ENCODE measurements around the gene ADRA2A.

Gene ADRA2A

DNA sequence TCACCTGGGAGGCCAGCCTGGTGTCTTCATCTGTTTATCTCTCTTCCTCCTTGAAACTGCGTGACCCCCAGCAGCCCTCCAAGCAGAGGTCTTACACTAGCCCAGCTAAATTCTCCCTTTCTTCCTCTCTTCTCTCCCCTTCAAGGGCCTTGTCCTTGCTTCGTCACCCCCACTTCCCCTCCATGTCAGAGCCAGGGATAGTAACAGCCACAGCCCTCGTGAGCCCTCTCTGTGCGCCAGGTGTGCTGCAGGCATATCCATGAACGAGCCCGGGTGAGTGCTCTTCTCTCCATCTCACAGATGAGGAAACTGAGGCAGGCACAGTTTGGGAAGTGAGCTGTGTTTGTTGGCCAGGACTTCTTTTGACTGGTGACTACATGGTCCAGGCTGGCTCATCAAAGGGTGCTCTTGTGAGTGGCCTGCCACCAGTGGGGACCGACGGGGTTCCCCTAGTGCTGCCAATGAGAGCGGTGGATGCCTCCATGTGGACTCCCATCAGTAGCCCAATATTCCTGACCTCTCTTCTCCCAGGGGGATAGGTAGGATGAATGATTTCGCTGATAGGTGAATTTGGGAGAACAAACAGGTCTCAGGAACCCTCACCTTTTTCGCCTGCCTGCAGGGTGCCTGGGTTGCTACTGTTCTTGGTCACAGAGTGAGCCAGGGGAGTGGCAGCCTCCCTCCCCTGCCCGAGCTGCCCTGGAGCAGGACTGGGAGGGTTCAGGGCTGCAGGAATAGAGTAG, 38.1 kb downstream of the ADRA2A start:
- H3K4me3 ChIP-seq (ENCODE audit: low read depth, low read length): no peak overlapping the region
- no peak for DNase-seq (ENCODE audit: low read depth)
- TF ChIP-seq, protein P1, sequence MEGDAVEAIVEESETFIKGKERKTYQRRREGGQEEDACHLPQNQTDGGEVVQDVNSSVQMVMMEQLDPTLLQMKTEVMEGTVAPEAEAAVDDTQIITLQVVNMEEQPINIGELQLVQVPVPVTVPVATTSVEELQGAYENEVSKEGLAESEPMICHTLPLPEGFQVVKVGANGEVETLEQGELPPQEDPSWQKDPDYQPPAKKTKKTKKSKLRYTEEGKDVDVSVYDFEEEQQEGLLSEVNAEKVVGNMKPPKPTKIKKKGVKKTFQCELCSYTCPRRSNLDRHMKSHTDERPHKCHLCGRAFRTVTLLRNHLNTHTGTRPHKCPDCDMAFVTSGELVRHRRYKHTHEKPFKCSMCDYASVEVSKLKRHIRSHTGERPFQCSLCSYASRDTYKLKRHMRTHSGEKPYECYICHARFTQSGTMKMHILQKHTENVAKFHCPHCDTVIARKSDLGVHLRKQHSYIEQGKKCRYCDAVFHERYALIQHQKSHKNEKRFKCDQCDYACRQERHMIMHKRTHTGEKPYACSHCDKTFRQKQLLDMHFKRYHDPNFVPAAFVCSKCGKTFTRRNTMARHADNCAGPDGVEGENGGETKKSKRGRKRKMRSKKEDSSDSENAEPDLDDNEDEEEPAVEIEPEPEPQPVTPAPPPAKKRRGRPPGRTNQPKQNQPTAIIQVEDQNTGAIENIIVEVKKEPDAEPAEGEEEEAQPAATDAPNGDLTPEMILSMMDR (IDR thresholded peaks at IDR 0.05; ENCODE audit: insufficient read depth, low read depth, low read length, missing control alignments): no peak

DNA sequence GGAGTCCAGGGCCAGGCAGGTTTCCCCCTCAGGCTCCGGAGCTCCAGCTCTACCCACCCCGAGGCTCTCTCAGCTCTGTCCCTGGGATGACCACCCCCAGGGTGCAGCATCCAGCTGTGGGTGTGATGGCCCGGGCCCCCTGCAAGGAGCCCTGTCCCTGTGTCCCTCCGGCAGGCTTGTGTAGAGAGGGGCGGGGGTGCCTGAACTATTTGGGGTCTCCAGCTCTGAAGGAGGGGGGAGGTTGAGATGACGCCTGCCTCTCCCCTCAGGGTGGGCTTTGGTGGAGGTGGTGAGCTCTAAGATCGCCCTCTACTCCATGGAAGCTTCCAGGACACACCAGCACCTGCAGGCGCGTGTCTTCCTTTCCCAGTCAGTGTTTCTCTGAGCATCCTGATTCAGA, 39.4 kb downstream of the ADRA2A start:
- DNase-seq (ENCODE audit: low read depth): no peak
- TF ChIP-seq, protein P1 (IDR thresholded peaks at IDR 0.05; ENCODE audit: insufficient read depth, low read depth, low read length, missing control alignments): no peak
- no peak overlapping the region for H3K4me3 ChIP-seq (ENCODE audit: low read depth, low read length)

DNA sequence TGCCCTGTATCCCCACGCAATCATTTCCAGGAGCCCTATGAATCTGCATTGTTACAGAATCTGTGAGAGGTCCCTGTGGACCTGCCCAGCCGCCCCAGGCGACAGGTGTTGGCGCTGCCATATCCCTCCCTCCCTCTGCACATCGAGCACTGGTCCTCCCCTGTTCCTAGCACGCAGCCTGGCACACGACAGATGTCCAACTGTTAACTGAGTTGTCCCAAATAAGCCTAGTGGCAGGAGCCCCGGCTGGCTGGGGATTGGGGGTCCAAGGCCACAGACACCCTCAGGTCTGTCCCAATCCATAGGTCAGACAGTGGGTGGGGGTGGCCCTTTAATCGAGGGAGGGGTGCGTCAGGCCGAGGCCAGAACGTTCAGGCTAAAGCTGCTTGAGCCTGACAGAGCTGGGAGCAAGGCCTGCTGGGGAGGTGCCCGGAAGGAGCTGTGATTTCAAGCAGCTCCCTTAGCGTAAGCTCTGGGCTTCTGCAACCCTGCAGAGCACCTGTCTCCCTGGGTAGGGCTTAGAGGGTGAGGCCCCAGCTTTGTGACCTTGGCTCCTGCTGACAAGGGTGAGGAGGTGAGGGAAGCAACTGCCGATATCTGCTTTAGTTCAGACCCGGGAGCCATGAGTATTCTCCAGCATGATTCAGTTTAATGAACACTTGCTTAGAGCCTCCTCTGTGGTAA, 40.1 kb downstream of the ADRA2A start:
- DNase-seq (ENCODE audit: low read depth): no peak
- TF ChIP-seq, protein P1 (IDR thresholded peaks at IDR 0.05; ENCODE audit: insufficient read depth, low read depth, low read length, missing control alignments): no peak
- no peak overlapping the region for H3K4me3 ChIP-seq (ENCODE audit: low read depth, low read length)

DNA sequence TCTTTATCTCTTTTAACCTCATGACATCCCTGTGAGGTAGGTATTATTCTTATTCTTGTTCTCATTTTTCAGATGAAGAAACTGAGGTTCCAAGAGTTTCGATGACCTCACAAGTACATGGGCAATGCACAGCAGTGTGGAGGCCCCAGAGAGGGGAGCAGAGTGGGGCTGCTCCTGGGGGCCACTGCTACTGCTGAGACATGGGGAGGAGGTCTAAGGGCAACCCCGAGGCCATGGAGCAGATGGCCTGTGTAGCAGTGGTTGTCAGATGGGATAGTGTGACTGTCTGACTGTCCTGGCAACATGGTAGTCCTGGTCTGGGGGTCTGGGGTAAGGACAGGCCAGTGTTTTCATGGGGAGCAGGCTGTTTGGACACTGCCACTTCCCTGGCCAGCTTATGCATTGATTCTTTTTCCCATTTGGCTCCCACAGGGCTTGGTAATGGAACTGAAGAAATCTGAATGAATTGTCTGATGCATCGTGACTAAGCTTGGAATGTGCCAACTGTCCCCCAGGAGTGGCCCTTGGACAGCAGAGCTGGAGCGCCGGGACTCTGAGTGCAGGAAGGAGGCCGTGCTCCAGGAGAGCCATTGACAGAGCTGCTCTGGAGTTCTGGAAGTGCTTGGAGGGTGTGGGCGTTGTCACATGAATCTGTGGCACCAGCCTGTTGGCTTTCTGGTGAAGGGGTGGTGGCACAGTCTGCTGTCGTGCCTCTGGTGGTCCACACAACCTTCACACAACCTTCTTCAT, 40.9 kb downstream of the ADRA2A start:
- TF ChIP-seq, protein P1 (IDR thresholded peaks at IDR 0.05; ENCODE audit: insufficient read depth, low read depth, low read length, missing control alignments): no peak
- DNase-seq (ENCODE audit: low read depth): no peak
- no peak overlapping the region for H3K4me3 ChIP-seq (ENCODE audit: low read depth, low read length)

DNA sequence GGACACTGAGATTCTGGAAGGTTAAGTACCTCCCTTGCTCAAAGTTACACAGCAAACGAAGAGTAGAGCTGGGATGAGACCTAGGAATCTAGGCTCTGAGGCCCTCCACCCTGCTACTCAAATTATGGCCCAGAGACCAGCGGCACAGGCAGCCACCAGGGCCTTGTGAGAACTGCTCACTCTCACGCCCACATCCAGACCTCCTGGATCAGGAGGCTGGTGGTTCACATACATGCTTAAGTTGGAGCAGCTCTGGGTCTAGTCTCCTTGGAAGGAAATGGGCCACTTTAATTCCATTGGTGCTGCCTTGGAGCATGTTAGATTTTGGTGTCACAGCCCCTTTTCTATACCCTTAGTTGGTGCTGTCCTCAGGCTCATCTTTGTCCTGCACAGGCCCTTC, 41.9 kb downstream of the ADRA2A start:
- H3K4me3 ChIP-seq (ENCODE audit: low read depth, low read length): no peak overlapping the region
- DNase-seq (ENCODE audit: low read depth): no peak
- TF ChIP-seq, protein P1 (IDR thresholded peaks at IDR 0.05; ENCODE audit: insufficient read depth, low read depth, low read length, missing control alignments): no peak

DNA sequence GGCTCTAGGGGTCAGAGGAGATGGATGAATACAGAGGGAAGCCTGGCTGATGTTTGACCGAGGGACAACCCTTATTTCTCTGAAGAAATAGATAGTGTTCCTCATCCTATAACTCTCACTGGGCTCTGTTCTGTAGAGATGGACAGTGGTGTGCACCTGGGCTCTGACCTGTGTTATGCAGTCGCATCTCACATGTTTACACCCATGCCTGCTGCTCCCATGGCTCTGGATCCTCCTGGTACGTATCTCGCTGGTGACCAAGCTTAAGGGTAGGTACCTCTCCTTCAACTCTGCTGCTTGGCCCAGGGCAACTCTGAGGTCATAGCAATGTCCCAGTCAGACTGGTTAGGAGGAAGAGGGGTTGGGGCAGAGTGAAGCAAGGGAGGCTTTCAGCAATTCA, 42.8 kb downstream of the ADRA2A start:
- no peak for DNase-seq (ENCODE audit: low read depth)
- H3K4me3 ChIP-seq (ENCODE audit: low read depth, low read length): no peak overlapping the region
- TF ChIP-seq, protein P1 (IDR thresholded peaks at IDR 0.05; ENCODE audit: insufficient read depth, low read depth, low read length, missing control alignments): no peak

All from GM12865 (cell line).